BLaER1 (cell line): ENCODE measurements around the gene FARSA.
A peak's percentile ranks its signal among the peaks of the same experiment; 100 is the strongest.
"Not testable (repeated sequence)": the region's sequence is repeated elsewhere in the genome, so short reads cannot be mapped to it uniquely, and the experiment has no call there.

Experiments used
- H3K27ac ChIP-seq: shearing (Covaris generic); formaldehyde crosslinking; 2 replicates; pipeline ENCODE4 v1.8.1; 2022
- H3K27me3 ChIP-seq: shearing (Covaris generic); formaldehyde crosslinking; 2 replicates; pipeline ENCODE4 v1.8.1; 2022
- H3K36me3 ChIP-seq: shearing (Covaris generic); formaldehyde crosslinking; 2 replicates; pipeline ENCODE4 v1.8.1; 2022
- H3K4me1 ChIP-seq: shearing (Covaris generic); formaldehyde crosslinking; 2 replicates; pipeline ENCODE4 v1.8.1; 2022
- H3K4me2 ChIP-seq: shearing (Covaris generic); formaldehyde crosslinking; 2 replicates; pipeline ENCODE4 v1.8.1; 2022
- H3K4me3 ChIP-seq: shearing (Covaris generic); formaldehyde crosslinking; 2 replicates; pipeline ENCODE4 v1.8.1; 2022
- H3K9ac ChIP-seq: shearing (Covaris generic); formaldehyde crosslinking; 2 replicates; pipeline ENCODE4 v1.8.1; 2022
- H3K9me3 ChIP-seq: shearing (Covaris generic); formaldehyde crosslinking; 2 replicates; pipeline ENCODE4 v1.8.1; 2022
- H4K20me1 ChIP-seq: shearing (Covaris generic); formaldehyde crosslinking; 2 replicates; pipeline ENCODE4 v1.8.1; 2022
- Cebpa-rat ChIP-seq: shearing (Covaris generic); IDR thresholded peaks from 2 replicates; pipeline ENCODE4 v1.8.1; 2022

Gene FARSA

DNA sequence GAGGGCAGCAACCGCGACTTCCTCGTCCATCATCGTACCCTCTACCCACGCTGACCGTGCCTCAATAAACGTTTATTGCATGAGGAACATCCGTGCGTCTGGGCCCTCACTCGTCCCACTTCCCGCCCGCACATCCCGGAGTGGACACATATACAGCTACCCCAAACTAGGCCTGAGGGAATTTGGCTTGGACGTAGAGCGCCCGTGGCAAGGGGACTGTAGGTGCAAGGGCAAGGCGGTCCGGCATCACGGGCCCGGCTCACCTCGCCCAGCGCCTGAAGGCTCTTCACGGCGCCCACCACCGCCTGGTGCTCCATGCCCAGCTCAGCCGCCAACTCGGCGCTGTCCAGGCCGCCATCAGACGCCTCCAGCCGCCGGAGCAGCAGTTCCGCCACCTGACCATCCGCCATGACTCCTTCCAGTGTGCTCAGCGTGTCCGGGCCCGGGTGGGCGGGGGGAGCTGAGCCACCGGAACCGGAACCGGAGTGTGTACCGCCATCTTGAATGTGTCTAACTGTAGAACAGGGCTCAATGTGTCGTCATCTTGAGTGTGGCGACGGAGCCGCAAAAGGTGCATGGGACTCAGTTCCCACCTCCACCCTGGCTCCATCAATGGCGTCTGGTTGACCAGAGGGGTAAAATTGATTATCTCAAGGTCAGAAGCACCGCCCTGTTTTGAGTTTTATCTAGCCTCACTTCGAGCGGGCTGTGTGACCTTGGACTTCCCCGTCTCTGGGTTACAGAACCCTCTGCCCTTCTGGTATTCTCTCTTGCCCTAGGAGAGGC, at the start of gene FARSA:
TSS of gene FARSA (minus strand) at position 425 of the 786 bp plus-strand sequence. CDS start at position 410, 15 bp downstream.
- H3K27me3 ChIP-seq: no peaks in the 10 kb centered on the region
- H3K4me1 ChIP-seq: peaks cover 45% of the 10 kb centered on the region
- H3K27ac ChIP-seq: peak within 1 kb of the TSS; percentile 92
- H3K9me3 ChIP-seq: no peaks in the 10 kb centered on the region
- peaks cover 35% of the 10 kb centered on the region for H3K36me3 ChIP-seq
- peaks cover 39% of the 10 kb centered on the region for H4K20me1 ChIP-seq
- H3K4me2 ChIP-seq: peak within 1 kb of the TSS; percentile 100
- no peak for TF ChIP-seq Cebpa-rat
- peak within 1 kb of the TSS; percentile 97 for H3K9ac ChIP-seq
- H3K4me3 ChIP-seq: peak within 1 kb of the TSS; percentile 96

DNA sequence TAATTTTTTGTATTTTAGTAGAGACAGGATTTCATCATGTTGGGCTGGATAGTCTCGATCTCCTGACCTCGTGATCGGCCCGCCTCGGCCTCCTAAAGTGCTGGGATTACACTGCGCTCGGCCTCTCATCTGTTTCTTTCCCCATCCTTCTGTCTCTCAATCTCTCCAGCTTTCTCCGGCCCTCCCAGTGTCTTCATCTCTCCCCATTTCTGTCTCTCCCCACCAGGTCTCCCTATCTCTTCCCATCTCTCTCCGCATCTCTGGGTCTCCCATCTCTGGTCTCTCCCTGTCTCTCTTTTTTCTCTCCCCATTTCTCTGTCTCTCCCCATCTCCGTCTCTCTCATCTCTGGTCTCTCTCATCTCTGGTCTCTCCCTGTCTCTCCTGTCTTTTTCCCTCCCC, 49.6 kb upstream of the FARSA start:
- Histone ChIP-seq H3K27me3 (no peaks in the 10 kb centered on the region), H3K9me3 (no peaks in the 10 kb centered on the region), H3K9ac (peak overlapping the region; percentile 60; the same call in 1 of the 2 replicates), H3K27ac (peak overlapping the region; percentile 38; the same call in 1 of the 2 replicates), H3K4me1 (peaks cover 65% of the 10 kb centered on the region), H3K4me3 (peak overlapping the region; percentile 64), H3K4me2 (peak overlapping the region; percentile 90), H4K20me1 (no peaks in the 10 kb centered on the region), H3K36me3 (no peaks in the 10 kb centered on the region)
- TF ChIP-seq Cebpa-rat: no peak

DNA sequence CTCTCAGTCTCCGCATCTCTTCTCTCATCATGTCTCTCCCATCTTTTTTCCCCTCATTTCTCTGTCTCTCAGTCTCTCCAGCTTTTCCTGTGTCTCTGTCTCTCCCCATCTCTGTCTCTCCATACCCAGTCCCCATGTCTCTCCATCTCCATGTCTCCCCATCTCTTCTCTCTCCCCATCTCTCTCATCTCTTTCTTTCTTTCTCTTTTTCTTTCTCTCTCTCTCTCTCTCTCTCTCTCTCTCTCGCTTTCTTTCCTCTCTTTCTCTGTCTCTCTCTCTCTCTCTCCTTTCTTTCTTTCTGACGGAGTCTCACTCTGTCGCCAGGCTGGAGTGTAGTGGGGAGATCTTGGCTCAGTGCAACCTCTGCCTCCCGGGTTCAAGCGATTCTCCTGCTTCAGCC, 49.1 kb upstream of the FARSA start:
- Histone ChIP-seq H3K36me3 (no peaks in the 10 kb centered on the region), H3K27ac (no peak overlapping the region), H3K9me3 (no peaks in the 10 kb centered on the region), H4K20me1 (no peaks in the 10 kb centered on the region), H3K4me2 (peak overlapping the region; percentile 90), H3K9ac (no peak overlapping the region), H3K4me1 (peaks cover 60% of the 10 kb centered on the region), H3K4me3 (no peak overlapping the region), H3K27me3 (no peaks in the 10 kb centered on the region)
- no peak for TF ChIP-seq Cebpa-rat

DNA sequence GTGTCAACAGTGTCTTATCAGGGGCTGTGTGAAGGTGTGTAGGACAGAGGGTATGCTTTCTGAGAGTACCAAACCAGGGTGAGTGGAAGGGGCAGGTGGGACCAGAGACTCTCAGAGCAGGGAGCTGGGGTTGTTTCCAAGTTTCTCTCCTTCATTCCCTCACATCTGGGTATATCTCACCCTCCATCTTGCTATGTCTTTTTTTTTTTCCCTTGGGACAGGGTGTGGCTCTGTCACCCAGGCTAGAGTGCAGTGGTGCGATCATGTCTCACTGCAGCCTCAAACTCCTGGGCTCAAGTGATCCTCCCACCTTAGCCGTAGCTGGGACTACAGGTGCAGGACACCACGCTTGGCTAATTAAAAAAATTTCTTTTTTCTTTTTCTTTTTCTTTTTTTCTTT, 46.5 kb upstream of the FARSA start:
- no peaks in the 10 kb centered on the region for H4K20me1 ChIP-seq
- H3K9me3 ChIP-seq: no peaks in the 10 kb centered on the region
- H3K27ac ChIP-seq: no peak overlapping the region
- H3K9ac ChIP-seq: no peak overlapping the region
- peak overlapping the region; percentile 23 for H3K4me2 ChIP-seq
- H3K4me1 ChIP-seq: peaks cover 42% of the 10 kb centered on the region
- H3K27me3 ChIP-seq: no peaks in the 10 kb centered on the region
- no peak for TF ChIP-seq Cebpa-rat
- H3K36me3 ChIP-seq: no peaks in the 10 kb centered on the region
- no peak overlapping the region for H3K4me3 ChIP-seq

DNA sequence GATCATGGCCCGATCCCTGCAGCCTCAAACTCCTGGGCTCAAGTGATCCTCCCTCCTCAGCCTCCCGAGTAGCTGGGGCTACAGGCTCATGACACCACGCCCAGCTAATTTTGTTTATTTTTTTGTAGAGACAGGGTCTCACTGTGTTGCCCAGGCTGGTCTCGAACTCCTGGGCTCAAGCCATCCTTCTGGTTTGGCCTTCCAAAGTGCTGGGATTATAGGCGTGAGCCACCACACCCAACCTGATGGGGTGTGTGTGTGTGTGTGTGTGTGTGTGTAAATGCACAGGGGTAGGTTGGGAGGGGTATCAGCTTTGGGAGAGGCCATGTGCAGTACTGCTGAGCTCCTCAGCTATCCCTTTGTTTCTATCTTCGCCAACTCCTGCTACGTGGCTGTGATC, 42.6 kb upstream of the FARSA start:
- peaks cover 39% of the 10 kb centered on the region for H3K4me1 ChIP-seq
- not testable (repeated sequence) for H3K9ac ChIP-seq, H3K27me3 ChIP-seq, H4K20me1 ChIP-seq, H3K36me3 ChIP-seq, H3K4me2 ChIP-seq, H3K9me3 ChIP-seq, H3K4me3 ChIP-seq, H3K27ac ChIP-seq

DNA sequence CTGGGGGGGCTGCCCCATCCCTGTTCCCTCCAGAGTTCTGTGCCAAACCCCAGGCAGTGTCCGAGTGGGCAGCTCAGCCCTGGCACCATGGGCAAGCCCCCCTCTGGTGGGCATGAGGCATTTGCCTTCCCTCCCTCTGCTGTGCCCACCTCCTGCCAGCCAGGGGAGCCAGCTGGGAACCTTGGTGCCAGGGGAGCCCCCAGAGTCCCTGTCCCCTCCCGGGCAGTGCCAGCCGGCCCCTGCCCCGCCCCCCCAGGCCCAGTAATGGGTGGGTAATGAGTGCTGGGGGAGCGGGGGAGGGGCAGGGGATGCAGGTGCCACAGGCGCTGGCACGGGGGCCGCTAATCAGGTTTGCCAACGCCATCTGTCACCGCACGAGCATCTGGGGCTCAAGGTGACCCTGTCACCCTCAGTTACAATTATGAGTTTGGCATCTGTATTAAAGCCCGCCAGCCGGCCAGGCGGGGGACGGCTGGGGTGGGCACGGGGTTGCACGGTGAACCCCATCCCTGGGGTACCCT, 41.8 kb upstream of the FARSA start:
- H3K9me3 ChIP-seq: no peaks in the 10 kb centered on the region
- no peaks in the 10 kb centered on the region for H4K20me1 ChIP-seq
- H3K36me3 ChIP-seq: no peaks in the 10 kb centered on the region
- peak overlapping the region; percentile 56 for H3K27ac ChIP-seq
- H3K4me2 ChIP-seq: peak overlapping the region; percentile 61
- H3K4me3 ChIP-seq: no peak overlapping the region
- peaks cover 36% of the 10 kb centered on the region for H3K4me1 ChIP-seq
- no peak for TF ChIP-seq Cebpa-rat
- peak overlapping the region; percentile 53; the same call in 1 of the 2 replicates for H3K9ac ChIP-seq
- no peaks in the 10 kb centered on the region for H3K27me3 ChIP-seq

DNA sequence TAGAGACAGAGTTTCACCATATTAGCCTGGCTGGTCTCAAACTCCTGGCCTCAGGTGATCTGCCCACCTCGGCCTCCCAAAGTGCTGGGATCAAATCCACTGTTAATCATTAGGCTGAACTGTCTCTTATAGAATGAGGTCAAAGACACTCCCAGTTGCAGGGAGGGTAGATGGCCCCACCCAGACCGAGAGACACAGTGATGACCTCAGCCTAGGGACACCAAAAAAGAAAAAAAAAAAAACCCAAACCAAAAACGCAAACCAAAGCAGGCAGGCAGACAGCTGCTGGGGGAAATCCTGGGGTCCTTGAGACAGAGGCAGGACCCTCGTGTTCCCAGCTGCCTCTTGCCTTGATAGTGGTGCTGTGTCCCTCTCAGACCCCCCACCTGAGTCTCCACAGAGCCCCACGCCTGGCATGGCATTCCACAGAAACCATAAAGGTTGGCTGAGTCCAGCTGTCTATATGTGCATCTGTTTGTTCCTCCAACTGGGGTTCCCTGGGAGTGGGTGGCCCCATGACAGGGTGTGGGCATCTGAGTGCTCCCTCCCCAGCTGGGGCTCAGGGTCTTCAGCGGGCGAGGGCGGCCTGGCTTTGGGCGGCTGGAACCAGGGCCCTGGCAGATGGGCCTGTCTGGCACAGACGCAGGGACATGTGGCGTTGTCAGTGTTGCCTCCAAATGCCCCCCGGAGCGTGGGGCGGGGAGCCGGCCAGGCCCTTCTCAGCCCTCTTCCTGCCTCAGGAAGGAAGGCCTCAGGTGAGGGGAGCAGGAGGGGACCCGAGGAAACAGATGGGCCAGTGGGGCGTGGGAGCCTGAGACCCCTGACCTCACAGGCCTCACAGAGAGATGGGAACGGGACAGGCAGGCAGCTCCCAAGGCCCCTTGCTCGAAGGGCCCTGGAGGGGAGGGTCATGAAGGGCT, 41.0 kb upstream of the FARSA start:
- Histone ChIP-seq H3K4me1 (peaks cover 32% of the 10 kb centered on the region), H3K9me3 (no peaks in the 10 kb centered on the region), H3K4me3 (no peak overlapping the region), H3K27ac (peak overlapping the region; percentile 56), H3K27me3 (no peaks in the 10 kb centered on the region), H3K9ac (peak overlapping the region; percentile 53; the same call in 1 of the 2 replicates), H3K4me2 (peak overlapping the region; percentile 61), H4K20me1 (no peaks in the 10 kb centered on the region), H3K36me3 (no peaks in the 10 kb centered on the region)
- TF ChIP-seq Cebpa-rat: no peak

DNA sequence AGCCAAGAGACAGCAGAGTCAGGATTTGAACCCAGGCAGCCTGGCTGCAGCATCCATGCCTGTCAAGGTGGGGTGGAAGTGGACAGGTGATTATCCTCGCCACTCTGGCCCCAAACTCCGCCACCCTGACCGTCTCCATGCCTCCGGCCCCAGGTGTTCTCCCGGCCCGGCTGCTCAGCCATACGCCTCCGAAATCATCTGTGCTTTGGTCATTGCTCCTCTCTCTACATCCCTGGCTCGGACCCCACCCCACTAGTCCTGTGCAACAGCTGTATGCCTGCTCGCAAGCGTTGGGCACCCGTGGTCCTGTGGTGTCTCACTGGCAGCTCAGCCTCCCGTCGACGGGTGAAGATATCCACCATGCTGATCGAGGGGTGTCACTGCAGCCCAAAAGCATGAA, 39.7 kb upstream of the FARSA start:
- Histone ChIP-seq H3K27ac (no peak overlapping the region), H3K9me3 (no peaks in the 10 kb centered on the region), H3K27me3 (no peaks in the 10 kb centered on the region), H3K4me2 (peak overlapping the region; percentile 61; the same call in 1 of the 2 replicates), H3K36me3 (no peaks in the 10 kb centered on the region), H3K9ac (no peak overlapping the region), H3K4me1 (peaks cover 34% of the 10 kb centered on the region), H3K4me3 (no peak overlapping the region), H4K20me1 (no peaks in the 10 kb centered on the region)
- no peak for TF ChIP-seq Cebpa-rat

DNA sequence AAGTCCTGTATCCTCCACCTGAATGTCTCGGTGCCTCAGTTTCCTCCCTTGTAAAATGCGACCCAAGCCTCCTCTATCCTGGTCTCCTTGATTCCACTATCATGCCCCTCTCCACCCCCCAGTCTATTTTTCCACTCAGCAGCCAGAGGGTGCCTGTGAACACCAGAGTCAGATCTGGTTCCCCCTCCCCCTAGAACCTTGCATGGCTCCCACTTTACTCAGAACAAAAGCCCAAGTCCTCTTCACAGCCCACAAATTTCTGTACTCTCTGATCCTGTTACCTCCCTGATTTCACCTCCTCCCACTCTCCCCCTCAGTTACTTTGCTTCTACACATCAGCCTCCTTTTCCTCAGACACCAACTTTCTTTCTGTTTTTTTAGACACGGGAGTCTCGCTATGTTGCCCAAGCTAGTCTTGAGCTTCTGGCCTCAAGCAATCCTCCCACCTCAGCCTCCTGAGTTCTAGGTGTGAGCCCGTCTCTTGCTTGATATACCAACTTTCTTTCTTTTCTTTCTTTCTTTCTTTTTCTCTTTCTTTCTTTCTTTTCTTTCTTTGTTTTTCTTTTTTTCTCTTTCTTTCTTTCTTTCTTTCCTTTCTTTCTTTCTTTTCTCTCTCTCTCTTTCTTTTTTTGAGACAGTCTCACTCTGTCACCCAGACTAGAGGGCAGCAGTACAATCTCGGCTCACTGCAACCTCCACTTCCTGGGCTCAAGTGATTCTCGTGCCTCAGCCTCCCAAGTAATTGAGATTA, 36.7 kb upstream of the FARSA start:
- TF ChIP-seq Cebpa-rat: no peak
- Histone ChIP-seq H3K9ac (no peak overlapping the region), H3K4me2 (no peak overlapping the region), H3K4me1 (peaks cover 36% of the 10 kb centered on the region), H4K20me1 (no peaks in the 10 kb centered on the region), H3K4me3 (no peak overlapping the region), H3K27me3 (no peaks in the 10 kb centered on the region), H3K9me3 (no peaks in the 10 kb centered on the region), H3K36me3 (no peaks in the 10 kb centered on the region), H3K27ac (no peak overlapping the region)
